GM21786 (cell line): Measurements from ENCODE around the gene DCAF12L1.

ENCODE experiments used
- ATAC-seq: cut with Tn5 transposase; IDR thresholded peaks from one replicate; pipeline ENCODE4 v1.9.1; 2021; ENCODE audit not compliant: unreplicated experiment

The DCAF12L1 gene

DNA sequence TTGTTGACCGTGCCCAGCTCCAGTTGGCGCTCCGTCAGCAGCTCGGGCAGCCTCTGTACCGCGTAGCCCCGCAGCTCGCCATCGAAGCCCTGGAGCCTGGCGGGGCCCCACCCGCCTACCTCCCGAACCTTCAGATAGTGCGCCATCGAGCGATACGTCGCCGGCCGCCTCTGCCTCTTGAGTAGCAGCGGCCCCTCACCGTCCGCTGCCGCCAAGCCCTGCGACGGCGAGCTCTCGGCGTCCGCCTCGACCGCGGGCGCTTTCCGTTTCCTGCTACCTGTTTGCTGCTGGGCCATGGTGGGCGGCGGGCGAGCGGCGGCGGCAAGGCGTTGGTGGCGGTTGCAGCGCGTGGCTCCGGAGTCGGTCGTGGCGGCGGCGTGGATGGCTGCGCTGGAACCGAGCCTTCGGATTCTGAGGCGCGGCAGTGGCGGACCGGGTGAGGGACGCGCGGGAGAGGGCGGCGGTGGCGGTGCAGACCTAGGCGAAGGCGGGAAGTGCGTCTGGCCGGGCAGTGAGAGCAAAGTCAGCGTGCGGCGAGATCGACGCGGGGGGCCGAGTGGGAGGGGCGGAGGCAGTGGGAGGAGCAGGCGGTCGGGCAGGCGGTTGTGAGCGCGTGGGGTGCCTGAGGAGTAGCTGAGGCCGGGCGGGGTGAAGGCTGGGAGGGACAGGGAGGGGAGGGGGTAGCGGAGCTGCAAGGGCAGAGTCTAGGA, at the start of gene DCAF12L1:
TSS of gene DCAF12L1 (minus strand) at position 502 of the 710 bp plus-strand sequence. CDS start at position 296, 206 bp downstream.
- no peak for ATAC-seq

DNA sequence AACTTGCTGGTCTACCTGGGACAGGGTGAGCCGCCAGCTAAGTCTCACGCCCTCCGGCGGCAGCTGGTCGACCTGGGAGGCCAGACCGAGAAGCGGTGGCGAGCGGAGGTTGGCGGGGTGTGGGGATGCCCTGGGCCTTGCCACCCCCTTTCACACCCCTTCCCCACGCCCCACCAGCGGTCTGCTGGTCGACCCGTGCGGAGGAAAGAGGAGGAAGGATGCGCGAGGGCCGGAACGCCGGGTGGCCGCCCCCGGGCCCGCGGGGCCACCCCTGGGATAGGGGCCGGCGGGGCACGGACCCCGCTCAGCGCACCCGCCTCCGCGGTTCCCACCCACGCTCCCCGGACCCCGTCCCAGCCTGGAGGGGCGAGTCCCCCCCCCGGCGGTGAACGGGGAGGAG, 28.3 kb upstream of the DCAF12L1 start:
- ATAC-seq: no peak

DNA sequence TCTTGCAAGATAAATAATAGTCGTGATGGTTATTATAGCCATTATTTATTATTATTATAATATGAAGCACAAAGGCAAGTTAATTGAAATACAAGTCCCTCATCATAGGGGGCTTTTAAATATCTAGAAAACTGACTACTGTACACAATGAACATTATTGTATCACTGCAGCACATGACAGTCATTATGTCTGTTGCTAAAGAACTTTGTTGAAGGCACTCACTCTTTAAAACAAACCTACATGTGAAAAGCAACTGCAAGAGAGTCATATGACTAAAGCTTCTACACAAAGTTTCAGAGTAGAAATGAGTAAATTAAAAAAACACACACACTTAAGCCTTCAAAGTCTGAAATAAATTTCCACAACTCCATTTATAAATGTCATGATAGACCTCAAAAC, 23.3 kb upstream of the DCAF12L1 start:
- no peak for ATAC-seq

GRCh38 chrX:126557151-126557550, 4.5 kb upstream of the DCAF12L1 start:
- ATAC-seq: no peak

- ATAC-seq: no peak
Observed at GRCh38 chrX:126551725-126552312, 795 bp downstream of the DCAF12L1 start.

GRCh38 chrX:126551306-126551705, 1.3 kb downstream of the DCAF12L1 start:
- no peak for ATAC-seq

DNA sequence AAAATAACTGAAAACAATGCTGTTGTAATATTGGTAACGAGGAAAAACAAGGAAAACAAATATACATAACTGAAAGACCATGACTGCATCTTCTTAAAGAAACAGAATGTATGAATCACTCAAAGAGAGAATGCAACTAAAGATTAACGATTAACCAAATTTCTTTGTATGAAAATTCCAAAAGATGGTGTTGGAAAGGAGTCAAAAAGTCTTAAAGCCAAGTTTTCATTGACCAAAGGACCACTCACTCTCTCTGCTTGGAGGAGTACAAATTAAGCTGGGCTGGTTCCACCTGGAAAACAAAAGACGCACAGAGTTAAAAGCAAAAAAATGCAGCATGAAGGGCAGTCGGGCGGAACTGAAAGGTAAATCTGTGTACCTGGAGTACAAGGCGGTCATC, 1.8 kb downstream of the DCAF12L1 start:
- no peak for ATAC-seq

DNA sequence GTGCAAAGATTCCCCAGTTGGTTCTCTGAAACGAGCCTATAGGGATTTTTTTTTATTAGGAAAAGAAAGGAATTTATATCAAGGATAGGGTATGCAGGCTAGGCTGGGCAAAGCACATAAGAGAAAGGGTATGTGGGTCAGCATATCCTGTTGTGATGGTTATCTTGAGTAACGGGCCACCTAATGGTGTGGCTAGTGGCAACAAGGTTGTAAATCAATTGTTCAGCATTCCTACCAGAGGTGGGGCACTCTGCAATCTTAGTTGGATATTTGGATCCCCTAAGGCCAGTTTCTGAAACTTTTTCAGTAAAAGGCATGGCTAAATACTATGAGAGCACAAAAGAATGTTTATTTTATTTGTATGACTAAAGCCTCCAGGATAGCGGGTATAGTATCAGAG, 42.7 kb downstream of the DCAF12L1 start:
- ATAC-seq: no peak
